HG02943 (cell line): ENCODE data around the gene SLC25A10.

Source experiments
- ATAC-seq: cut with Tn5 transposase; IDR thresholded peaks from one replicate; pipeline ENCODE4 v1.9.1; 2021; ENCODE audit warnings: mild to moderate bottlenecking, low read depth, moderate library complexity; ENCODE audit not compliant: unreplicated experiment

The SLC25A10 gene

GRCh38 chr17:81705518-81706231, 6.4 kb upstream of the SLC25A10 start:
- ATAC-seq, result no peak

- ATAC-seq, result no peak
These were observed 5.9 kb upstream of the SLC25A10 start for GRCh38 chr17:81706232-81706611.

- no peak for ATAC-seq
These were observed 5.1 kb upstream of the SLC25A10 start for GRCh38 chr17:81706757-81707624.

- ATAC-seq, result no peak
These were observed 4.1 kb upstream of the SLC25A10 start for GRCh38 chr17:81707725-81708646.

GRCh38 chr17:81708739-81709185, 3.3 kb upstream of the SLC25A10 start:
- no peak for ATAC-seq

- no peak for ATAC-seq
These were observed 1.4 kb upstream of the SLC25A10 start for GRCh38 chr17:81710514-81711308.

GRCh38 chr17:81712468-81713003, 452 bp downstream of the SLC25A10 start:
- ATAC-seq, result no peak

GRCh38 chr17:81713004-81713555, 996 bp downstream of the SLC25A10 start:
- ATAC-seq, result no peak

GRCh38 chr17:81713556-81714411, 1.7 kb downstream of the SLC25A10 start:
- no peak for ATAC-seq

GRCh38 chr17:81714412-81715106, 2.5 kb downstream of the SLC25A10 start:
- ATAC-seq, result no peak

- no peak for ATAC-seq
These were observed 3.2 kb downstream of the SLC25A10 start for GRCh38 chr17:81715107-81715871.

GRCh38 chr17:81715872-81716673, 4.0 kb downstream of the SLC25A10 start:
- no peak for ATAC-seq

GRCh38 chr17:81716674-81716996, 4.6 kb downstream of the SLC25A10 start:
- no peak for ATAC-seq

- ATAC-seq, result no peak
These were observed 5.1 kb downstream of the SLC25A10 start for GRCh38 chr17:81717049-81717765.

GRCh38 chr17:81717766-81718089, 5.6 kb downstream of the SLC25A10 start:
- ATAC-seq, result no peak
